ENCODE data around the gene PTPRM. TPM values are rescaled to one million over a fixed set of nuclear protein-coding genes. Genes with fewer than 3 reads are reported as not detected.

The PTPRM gene
- total and polyA plus RNA-seq, 4 donors = 9.2 to 23.0 (median 12.7) TPM

- no peaks in the 10 kb centered on the region for H3K27me3 ChIP-seq (ENCODE audit: control insufficient read depth in 4 of 4, insufficient read depth in 4 of 4, low read length in 3 of 4)
- H3K4me3 ChIP-seq (ENCODE audit: low read depth in 1 of 3, low read length in 3 of 3) = no peak overlapping the region
- TF ChIP-seq YY1 (IDR thresholded peaks at IDR 0.05) (no peak), RXRA (IDR thresholded peaks at IDR 0.05) (no peak), HNF4G (IDR thresholded peaks at IDR 0.05) (no peak), EGR1 (IDR thresholded peaks at IDR 0.05; ENCODE audit: low read depth in 2 of 2) (no peak), SP1 (IDR thresholded peaks at IDR 0.05) (no peak), TAF1 (conservative IDR thresholded peaks at IDR 0.05) (no peak), ZBTB33 (IDR thresholded peaks at IDR 0.05) (no peak), RAD21 (IDR thresholded peaks at IDR 0.05) (no peak), FOXA1 (IDR thresholded peaks at IDR 0.05) (no peak)
- TF ChIP-seq, protein P1, sequence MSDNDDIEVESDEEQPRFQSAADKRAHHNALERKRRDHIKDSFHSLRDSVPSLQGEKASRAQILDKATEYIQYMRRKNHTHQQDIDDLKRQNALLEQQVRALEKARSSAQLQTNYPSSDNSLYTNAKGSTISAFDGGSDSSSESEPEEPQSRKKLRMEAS (IDR thresholded peaks at IDR 0.05) = no peak
- TF ChIP-seq, protein P2, sequence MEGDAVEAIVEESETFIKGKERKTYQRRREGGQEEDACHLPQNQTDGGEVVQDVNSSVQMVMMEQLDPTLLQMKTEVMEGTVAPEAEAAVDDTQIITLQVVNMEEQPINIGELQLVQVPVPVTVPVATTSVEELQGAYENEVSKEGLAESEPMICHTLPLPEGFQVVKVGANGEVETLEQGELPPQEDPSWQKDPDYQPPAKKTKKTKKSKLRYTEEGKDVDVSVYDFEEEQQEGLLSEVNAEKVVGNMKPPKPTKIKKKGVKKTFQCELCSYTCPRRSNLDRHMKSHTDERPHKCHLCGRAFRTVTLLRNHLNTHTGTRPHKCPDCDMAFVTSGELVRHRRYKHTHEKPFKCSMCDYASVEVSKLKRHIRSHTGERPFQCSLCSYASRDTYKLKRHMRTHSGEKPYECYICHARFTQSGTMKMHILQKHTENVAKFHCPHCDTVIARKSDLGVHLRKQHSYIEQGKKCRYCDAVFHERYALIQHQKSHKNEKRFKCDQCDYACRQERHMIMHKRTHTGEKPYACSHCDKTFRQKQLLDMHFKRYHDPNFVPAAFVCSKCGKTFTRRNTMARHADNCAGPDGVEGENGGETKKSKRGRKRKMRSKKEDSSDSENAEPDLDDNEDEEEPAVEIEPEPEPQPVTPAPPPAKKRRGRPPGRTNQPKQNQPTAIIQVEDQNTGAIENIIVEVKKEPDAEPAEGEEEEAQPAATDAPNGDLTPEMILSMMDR (IDR thresholded peaks at IDR 0.05; ENCODE audit: low read depth, low read length, missing input control) = no peak
- TF ChIP-seq, protein P3, sequence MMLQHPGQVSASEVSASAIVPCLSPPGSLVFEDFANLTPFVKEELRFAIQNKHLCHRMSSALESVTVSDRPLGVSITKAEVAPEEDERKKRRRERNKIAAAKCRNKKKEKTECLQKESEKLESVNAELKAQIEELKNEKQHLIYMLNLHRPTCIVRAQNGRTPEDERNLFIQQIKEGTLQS (IDR thresholded peaks at IDR 0.05) = no peak
- H3K4me1 ChIP-seq (ENCODE audit: control insufficient read depth in 4 of 4, insufficient read depth in 4 of 4, low read length in 3 of 4) = no peaks in the 10 kb centered on the region
- H3K27ac ChIP-seq (ENCODE audit: low read depth in 1 of 2, low read length in 2 of 2) = no peak overlapping the region
- WGBS = 92% methylated on average over 3 of the region's 3 CpGs
- H3K9ac ChIP-seq (ENCODE audit: low read depth in 1 of 2, low read length in 2 of 2) = no peak overlapping the region
- H3K36me3 ChIP-seq (ENCODE audit: control insufficient read depth in 4 of 4, insufficient read depth in 3 of 4, low read depth in 1 of 4, low read length in 3 of 4) = no peaks in the 10 kb centered on the region
- no peak for DNase-seq (ENCODE audit: low spot score)
- H3K9me3 ChIP-seq (ENCODE audit: control insufficient read depth in 4 of 4, low read length in 3 of 4) = no peaks in the 10 kb centered on the region
These were observed 464.4 kb downstream of the PTPRM start for GRCh38 chr18:8031496-8031895.

GRCh38 chr18:8034674-8035073 is 467.6 kb downstream of the PTPRM start:
- Histone ChIP-seq H3K27me3 (ENCODE audit: control insufficient read depth in 4 of 4, insufficient read depth in 4 of 4, low read length in 3 of 4) (no peaks in the 10 kb centered on the region), H3K4me1 (ENCODE audit: control insufficient read depth in 4 of 4, insufficient read depth in 4 of 4, low read length in 3 of 4) (no peaks in the 10 kb centered on the region), H3K4me3 (ENCODE audit: low read depth in 1 of 3, low read length in 3 of 3) (no peak overlapping the region), H3K9ac (ENCODE audit: low read depth in 1 of 2, low read length in 2 of 2) (no peak overlapping the region), H3K27ac (ENCODE audit: low read depth in 1 of 2, low read length in 2 of 2) (no peak overlapping the region), H3K9me3 (ENCODE audit: control insufficient read depth in 4 of 4, low read length in 3 of 4) (no peaks in the 10 kb centered on the region), H3K36me3 (ENCODE audit: control insufficient read depth in 4 of 4, insufficient read depth in 3 of 4, low read depth in 1 of 4, low read length in 3 of 4) (no peaks in the 10 kb centered on the region)
- DNase-seq (ENCODE audit: low spot score) = no peak
- WGBS = 84% methylated on average over 1 of the region's 1 CpG
- TF ChIP-seq RXRA (IDR thresholded peaks at IDR 0.05) (no peak), TAF1 (conservative IDR thresholded peaks at IDR 0.05) (no peak), HNF4G (IDR thresholded peaks at IDR 0.05) (no peak), FOXA1 (IDR thresholded peaks at IDR 0.05) (no peak), GABPA (IDR thresholded peaks at IDR 0.05 in 1 of 2, conservative IDR thresholded peaks at IDR 0.05 in 1 of 2) (no peak), FOXA2 (IDR thresholded peaks at IDR 0.05) (no peak), ZBTB33 (IDR thresholded peaks at IDR 0.05) (no peak), JUND (IDR thresholded peaks at IDR 0.05) (no peak), RAD21 (IDR thresholded peaks at IDR 0.05) (no peak), EGR1 (IDR thresholded peaks at IDR 0.05; ENCODE audit: low read depth in 2 of 2) (no peak), YY1 (IDR thresholded peaks at IDR 0.05) (no peak), SP1 (IDR thresholded peaks at IDR 0.05) (no peak), HNF4A (conservative IDR thresholded peaks at IDR 0.05) (no peak), NR2F2 (IDR thresholded peaks at IDR 0.05) (no peak)
- TF ChIP-seq, protein P1 (IDR thresholded peaks at IDR 0.05) = no peak
- TF ChIP-seq, protein P4, sequence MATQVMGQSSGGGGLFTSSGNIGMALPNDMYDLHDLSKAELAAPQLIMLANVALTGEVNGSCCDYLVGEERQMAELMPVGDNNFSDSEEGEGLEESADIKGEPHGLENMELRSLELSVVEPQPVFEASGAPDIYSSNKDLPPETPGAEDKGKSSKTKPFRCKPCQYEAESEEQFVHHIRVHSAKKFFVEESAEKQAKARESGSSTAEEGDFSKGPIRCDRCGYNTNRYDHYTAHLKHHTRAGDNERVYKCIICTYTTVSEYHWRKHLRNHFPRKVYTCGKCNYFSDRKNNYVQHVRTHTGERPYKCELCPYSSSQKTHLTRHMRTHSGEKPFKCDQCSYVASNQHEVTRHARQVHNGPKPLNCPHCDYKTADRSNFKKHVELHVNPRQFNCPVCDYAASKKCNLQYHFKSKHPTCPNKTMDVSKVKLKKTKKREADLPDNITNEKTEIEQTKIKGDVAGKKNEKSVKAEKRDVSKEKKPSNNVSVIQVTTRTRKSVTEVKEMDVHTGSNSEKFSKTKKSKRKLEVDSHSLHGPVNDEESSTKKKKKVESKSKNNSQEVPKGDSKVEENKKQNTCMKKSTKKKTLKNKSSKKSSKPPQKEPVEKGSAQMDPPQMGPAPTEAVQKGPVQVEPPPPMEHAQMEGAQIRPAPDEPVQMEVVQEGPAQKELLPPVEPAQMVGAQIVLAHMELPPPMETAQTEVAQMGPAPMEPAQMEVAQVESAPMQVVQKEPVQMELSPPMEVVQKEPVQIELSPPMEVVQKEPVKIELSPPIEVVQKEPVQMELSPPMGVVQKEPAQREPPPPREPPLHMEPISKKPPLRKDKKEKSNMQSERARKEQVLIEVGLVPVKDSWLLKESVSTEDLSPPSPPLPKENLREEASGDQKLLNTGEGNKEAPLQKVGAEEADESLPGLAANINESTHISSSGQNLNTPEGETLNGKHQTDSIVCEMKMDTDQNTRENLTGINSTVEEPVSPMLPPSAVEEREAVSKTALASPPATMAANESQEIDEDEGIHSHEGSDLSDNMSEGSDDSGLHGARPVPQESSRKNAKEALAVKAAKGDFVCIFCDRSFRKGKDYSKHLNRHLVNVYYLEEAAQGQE (IDR thresholded peaks at IDR 0.05) = no peak
- TF ChIP-seq, protein P3 (IDR thresholded peaks at IDR 0.05) = no peak
- TF ChIP-seq, protein P2 (IDR thresholded peaks at IDR 0.05; ENCODE audit: low read depth, low read length, missing input control) = no peak
